GM12878 (cell line): Measurements from ENCODE around the gene GPR34. TPM values are rescaled to one million over a fixed set of nuclear protein-coding genes. Genes with fewer than 3 reads are reported as not detected.

Source experiments
- polyA plus RNA-seq, 11 experiments: library from polyadenylated mRNA; depleted of rRNA in 4 of 11; unstranded in 6 of 11; stranded (reverse) in 5 of 11; fragments of >200 nt; fragmentation: Nextera tagmentation in 4 of 11; fragmentation: Illumina TruSeq in 1 of 11; extraction: Ambion mirVana in 4 of 11; extraction: Trizol in 1 of 11; gene quantifications; 1 replicate in 1 of 11; 2 replicates in 10 of 11; pipeline versions ENCODE4 v1.2.1 to v1.2.3, GENCODE V29; 2011 to 2016; ENCODE audit warnings: inconsistent platforms in 2 of 11, missing spikeins in 2 of 11, low read depth in 1 of 11
- small RNA-seq: library from RNA; depleted of rRNA; stranded (forward); fragments of <200 nt; gene quantifications from one replicate; pipeline ENCODE3, GENCODE V24; 2014
- total RNA-seq, 4 experiments: library from RNA; depleted of rRNA in 3 of 4; stranded (reverse); fragments of >200 nt in 3 of 4; fragmentation: Illumina TruSeq in 1 of 4; extraction: Trizol in 1 of 4; gene quantifications; 2 replicates each; pipeline versions ENCODE4 v1.2.1 to v1.2.3, GENCODE V29; 2013 to 2021

The GPR34 gene
- total and polyA plus RNA-seq, 10 of the 15 experiments (the other 5 are each of a cell fraction or from before 2014, with no cell fraction given): 0.12 to 0.84 (median 0.28) TPM; not detected in 1

Small RNA genes lying within 50 kb of the gene (small RNA-seq; reads per million reads assigned to genes)
- gene RN7SL144P: not detected

Other genes with a start within 250 kb of the GPR34 start
- gene NYX, start 241.6 kb upstream of the GPR34 start, total RNA-seq (2014; rRNA removed): not detected in 2 replicates
- gene NYX, start 241.6 kb upstream of the GPR34 start, total RNA-seq (2014; rRNA removed; fragmentation: Illumina TruSeq; extraction: Trizol): not detected in 2 replicates
- not detected in 2 replicates for gene NYX, start 241.6 kb upstream of the GPR34 start, total RNA-seq (2021)
- 0.03 TPM in 1 of 2 replicates, not detected in the other for gene NYX, start 241.6 kb upstream of the GPR34 start, polyA plus RNA-seq (2011; rRNA removed)
- not detected in 2 replicates for gene NYX, start 241.6 kb upstream of the GPR34 start, polyA plus RNA-seq (2014; fragmentation: Illumina TruSeq; extraction: Trizol)
- gene NYX, start 241.6 kb upstream of the GPR34 start, polyA plus RNA-seq (2014; fragmentation: Nextera tagmentation; extraction: Ambion mirVana): not detected
- 0.03 TPM in 1 of 2 replicates, not detected in the other for gene NYX, start 241.6 kb upstream of the GPR34 start, polyA plus RNA-seq (2014; rRNA removed)
- not detected for gene NYX, start 241.6 kb upstream of the GPR34 start, polyA plus RNA-seq (2016; fragmentation: Nextera tagmentation; extraction: Ambion mirVana)
- 0.60 and 0.68 TPM in 2 replicates for gene GPR82, start 35.2 kb downstream of the GPR34 start, total RNA-seq (2014; rRNA removed)
- 0.55 and 0.81 TPM in 2 replicates for gene GPR82, start 35.2 kb downstream of the GPR34 start, total RNA-seq (2014; rRNA removed; fragmentation: Illumina TruSeq; extraction: Trizol)
- gene GPR82, start 35.2 kb downstream of the GPR34 start, total RNA-seq (2021): 0.13 and 0.28 TPM in 2 replicates
- gene GPR82, start 35.2 kb downstream of the GPR34 start, polyA plus RNA-seq (2011; rRNA removed): 1.7 and 2.3 TPM in 2 replicates
- gene GPR82, start 35.2 kb downstream of the GPR34 start, polyA plus RNA-seq (2014; fragmentation: Illumina TruSeq; extraction: Trizol): 0.57 and 0.65 TPM in 2 replicates
- gene GPR82, start 35.2 kb downstream of the GPR34 start, polyA plus RNA-seq (2014; fragmentation: Nextera tagmentation; extraction: Ambion mirVana): 1 to 10 TPM in 1 of 2 experiments, under 1 TPM in 1; 0.47 to 1.1 TPM
- gene GPR82, start 35.2 kb downstream of the GPR34 start, polyA plus RNA-seq (2014; rRNA removed): 0.23 and 0.46 TPM in 2 replicates
- under 1 TPM; 0.26 to 0.42 TPM for gene GPR82, start 35.2 kb downstream of the GPR34 start, polyA plus RNA-seq (2016; fragmentation: Nextera tagmentation; extraction: Ambion mirVana)
- 5.2 and 5.8 TPM in 2 replicates for gene CASK, start 234.6 kb downstream of the GPR34 start, total RNA-seq (2014; rRNA removed)
- 7.0 and 8.1 TPM in 2 replicates for gene CASK, start 234.6 kb downstream of the GPR34 start, total RNA-seq (2014; rRNA removed; fragmentation: Illumina TruSeq; extraction: Trizol)
- 8.5 and 11.6 TPM in 2 replicates for gene CASK, start 234.6 kb downstream of the GPR34 start, total RNA-seq (2021)
- gene CASK, start 234.6 kb downstream of the GPR34 start, polyA plus RNA-seq (2011; rRNA removed): 45.9 and 75.3 TPM in 2 replicates
- gene CASK, start 234.6 kb downstream of the GPR34 start, polyA plus RNA-seq (2014; fragmentation: Illumina TruSeq; extraction: Trizol): 4.9 TPM in 2 replicates
- 1 to 10 TPM; 2.6 to 3.1 TPM for gene CASK, start 234.6 kb downstream of the GPR34 start, polyA plus RNA-seq (2014; fragmentation: Nextera tagmentation; extraction: Ambion mirVana)
- gene CASK, start 234.6 kb downstream of the GPR34 start, polyA plus RNA-seq (2014; rRNA removed): 3.2 and 4.7 TPM in 2 replicates
- 1 to 10 TPM in 1 of 2 experiments, under 1 TPM in 1; 0.60 to 1.9 TPM for gene CASK, start 234.6 kb downstream of the GPR34 start, polyA plus RNA-seq (2016; fragmentation: Nextera tagmentation; extraction: Ambion mirVana)